ENCODE data around the gene MSH3.
"Not testable (repeated sequence)": the region's sequence is repeated elsewhere in the genome, so short reads cannot be mapped to it uniquely, and the experiment has no call there.

MSH3 gene

DNA sequence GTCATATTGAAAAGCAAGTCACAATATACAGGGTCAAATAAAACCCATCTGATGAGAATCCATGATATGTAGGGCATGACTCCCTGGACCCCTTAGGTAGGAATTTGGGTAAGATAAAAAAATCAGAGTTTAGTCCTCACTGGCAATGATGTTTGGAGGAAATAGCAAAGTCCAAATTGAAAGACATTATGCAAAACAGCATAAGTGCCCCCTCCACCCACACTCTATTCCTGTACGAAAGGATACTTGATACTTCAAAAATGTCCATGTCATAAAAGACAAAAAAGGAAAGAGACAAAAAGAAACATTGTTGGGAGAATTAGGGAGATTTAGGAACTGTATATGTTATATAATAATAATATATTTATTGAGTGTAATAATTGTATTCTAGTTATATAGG is 209.7 kb downstream of the MSH3 start:
- DNase-seq, result no peak

DNA sequence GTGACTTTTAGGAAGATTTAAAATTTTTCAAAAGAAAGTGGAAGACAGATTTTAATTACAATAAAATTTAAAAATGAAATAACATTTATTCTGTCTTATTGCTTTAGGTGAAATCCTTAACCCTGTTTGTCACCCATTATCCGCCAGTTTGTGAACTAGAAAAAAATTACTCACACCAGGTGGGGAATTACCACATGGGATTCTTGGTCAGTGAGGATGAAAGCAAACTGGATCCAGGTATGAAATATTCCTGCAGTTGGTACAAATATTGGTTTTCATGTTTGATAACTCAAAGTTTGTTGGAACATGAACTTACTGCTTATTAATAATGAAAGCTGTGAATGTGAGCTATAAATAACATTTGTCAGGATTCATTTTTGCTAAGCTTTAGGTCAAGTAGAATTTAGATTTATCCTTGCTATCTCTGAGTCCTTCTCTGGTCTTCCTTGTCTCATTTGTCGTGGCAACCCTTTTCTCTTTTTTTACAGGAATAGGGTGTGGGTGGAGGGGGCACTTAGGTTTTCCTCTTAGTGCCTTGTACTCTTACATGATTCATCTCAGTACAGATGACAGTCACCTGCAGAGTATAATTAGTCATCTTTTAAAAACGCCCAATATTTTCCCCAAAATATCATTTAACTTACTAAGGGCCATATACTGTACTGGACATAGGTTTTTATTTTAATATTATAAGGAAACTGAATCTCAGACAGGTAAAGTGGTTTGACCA is 210.4 kb downstream of the MSH3 start:
- no peak for DNase-seq

DNA sequence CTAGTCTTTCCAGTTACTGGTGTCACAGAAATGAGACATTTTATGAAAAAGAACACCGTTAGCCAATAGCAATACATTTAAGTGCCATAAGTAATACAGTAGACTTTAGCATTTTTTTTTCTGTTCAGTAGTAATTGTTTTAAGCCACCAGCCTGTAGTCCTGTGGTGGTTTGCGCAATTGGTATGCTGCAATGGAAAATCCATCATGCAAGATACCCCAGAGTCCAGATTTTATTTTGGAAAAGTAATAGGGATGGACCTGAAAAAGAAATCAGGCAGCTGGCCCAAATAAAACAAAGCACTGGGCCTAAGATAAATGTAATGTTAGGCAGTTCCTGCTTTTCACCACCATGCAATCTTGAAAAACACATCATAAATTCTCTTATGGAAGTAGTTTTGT is 211.1 kb downstream of the MSH3 start:
- DNase-seq, result no peak

DNA sequence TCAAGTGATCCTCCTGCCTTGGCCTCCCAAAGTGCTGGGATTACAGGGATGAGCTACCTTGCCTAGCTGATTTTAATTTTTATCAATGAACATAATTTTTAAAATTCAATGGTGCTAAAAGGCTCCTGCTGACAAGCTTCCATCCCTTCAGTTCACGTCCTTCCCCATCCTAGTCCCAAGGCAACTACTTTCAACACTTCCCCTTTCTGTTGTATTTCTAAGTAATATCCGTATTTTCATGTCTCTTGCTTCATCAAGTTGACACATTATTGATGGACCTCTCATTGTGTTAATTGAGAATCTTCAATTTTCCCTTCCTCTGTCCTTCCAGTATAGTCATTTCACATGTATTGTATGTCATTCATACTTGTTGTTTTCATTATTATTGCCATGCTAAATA is 211.9 kb downstream of the MSH3 start:
- DNase-seq, result no peak

- DNase-seq, result no peak
Measured at GRCh38 chr5:80867233-80867632, 212.8 kb downstream of the MSH3 start.

GRCh38 chr5:80870442-80870841 is 216.0 kb downstream of the MSH3 start:
- no peak for DNase-seq

DNA sequence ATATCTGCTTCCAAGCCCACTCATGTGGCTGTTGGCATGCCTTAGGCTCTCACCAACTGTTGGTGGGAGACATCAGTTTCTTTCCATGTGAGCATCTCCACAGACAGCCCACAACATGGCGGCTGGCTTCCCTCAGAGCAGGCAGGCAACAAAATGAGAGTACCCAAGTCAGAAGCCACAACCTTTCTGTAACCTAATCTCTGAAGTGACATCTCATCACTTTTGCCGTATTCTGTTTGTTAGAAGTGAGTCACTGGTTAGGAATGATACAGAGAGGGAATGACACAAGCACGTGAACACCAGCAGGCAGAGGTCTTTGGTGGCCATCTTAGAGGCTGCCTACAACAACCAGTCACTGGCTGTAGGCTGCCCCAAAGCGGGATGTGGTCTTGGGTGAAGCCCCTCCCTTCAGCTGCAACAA is 217.1 kb downstream of the MSH3 start:
- DNase-seq, result no peak

DNA sequence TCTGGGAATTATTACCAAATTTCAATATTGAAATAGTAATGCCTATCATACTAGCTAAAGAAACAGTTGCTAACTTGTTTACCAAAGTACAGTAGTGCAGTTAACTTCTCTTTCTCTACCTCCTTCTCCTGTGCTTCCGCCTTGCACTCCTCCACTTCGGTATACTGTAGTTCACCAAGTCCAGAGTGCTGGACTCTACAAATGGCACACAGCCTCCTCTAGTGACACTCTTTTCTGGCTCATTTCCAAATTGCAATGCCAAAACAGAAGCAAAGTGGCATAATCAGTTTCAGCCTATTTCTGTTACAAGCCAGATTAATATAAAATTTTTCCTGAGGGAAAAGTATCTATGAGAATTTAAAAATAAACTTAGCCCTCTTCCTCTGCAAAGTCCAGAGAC is 219.7 kb downstream of the MSH3 start:
- no peak for DNase-seq

DNA sequence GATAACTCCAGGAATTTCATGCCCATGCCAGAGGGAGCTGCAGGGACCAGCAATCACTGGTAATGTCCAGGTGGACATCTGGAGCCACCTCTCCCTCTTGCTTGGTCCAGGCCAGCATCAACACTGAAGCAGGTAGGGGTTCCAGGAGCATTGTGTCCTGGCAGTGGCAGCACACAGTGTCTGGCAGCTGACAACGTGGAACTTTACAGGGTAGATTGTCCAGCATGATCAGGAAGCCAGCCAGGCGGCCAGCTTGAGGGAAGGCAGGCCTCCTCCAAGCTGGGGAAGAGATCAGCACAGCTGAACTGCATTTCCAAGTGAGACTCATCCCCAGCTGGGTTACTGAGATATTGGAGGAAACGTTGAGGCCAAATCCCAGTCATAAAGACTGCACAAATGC is 223.1 kb downstream of the MSH3 start:
- no peak for DNase-seq

GRCh38 chr5:80881726-80882125 is 227.3 kb downstream of the MSH3 start:
- DNase-seq, result no peak

- DNase-seq, result not testable (repeated sequence)
Measured at GRCh38 chr5:80883390-80883789, 228.9 kb downstream of the MSH3 start.

DNA sequence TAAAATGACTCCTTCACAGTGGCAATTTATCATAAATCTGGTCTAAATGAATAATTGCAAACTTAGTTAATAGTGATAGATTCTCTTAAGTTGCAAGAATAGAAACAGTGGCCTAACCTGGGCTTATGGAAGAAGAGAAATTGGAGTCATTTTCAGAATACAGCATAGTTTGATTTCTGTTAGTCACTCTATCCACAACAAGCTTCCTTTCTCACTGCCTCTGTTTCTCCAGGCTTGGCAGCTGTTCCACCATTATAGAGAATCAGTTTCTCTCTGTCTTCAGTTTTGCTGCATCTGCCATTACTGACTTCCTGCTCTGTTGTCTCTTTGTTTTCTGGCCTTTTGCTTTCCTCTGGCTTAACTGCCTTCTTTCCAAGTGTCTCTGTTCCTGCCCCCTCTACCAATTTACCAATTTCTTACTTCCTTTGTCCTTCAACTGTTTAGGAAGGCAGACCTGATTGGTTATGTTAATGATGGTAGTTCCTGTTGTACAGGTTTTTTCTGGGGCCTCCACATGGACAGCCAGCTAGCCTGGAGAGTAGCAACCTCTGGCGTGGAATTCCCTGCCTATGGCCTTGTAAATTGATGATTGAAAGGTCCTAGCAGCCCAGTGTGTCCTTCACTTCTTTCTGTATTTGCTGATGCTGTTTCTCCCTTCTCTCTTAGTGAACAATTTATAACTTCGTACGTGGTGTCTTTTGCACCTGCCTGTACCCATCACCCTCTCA is 229.8 kb downstream of the MSH3 start:
- DNase-seq, result no peak

DNA sequence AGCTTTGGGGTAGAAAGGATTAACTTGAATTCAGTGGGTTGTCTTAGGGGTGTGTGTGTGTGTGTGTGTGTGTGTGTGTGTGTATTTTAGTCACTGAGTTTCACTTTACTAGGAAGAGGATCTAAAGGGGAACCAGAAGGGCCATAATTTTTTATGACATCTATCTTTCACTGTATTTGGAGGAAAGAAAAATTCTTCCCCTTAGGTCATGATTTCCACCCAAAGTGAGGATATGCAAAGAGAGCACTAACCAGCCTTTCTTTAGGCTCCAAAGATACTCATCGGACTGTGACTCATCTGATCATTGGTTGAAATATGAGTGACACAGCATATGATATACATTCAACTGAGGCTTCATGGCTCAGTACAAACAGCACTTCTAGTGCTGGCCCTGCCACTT is 230.5 kb downstream of the MSH3 start:
- no peak for DNase-seq

- DNase-seq, result no peak
Measured at GRCh38 chr5:80885396-80886000, 231.0 kb downstream of the MSH3 start.

GRCh38 chr5:80894083-80894482 is 239.6 kb downstream of the MSH3 start:
- DNase-seq, result no peak

- DNase-seq, result no peak
Measured at GRCh38 chr5:80895523-80895922, 241.1 kb downstream of the MSH3 start.

DNA sequence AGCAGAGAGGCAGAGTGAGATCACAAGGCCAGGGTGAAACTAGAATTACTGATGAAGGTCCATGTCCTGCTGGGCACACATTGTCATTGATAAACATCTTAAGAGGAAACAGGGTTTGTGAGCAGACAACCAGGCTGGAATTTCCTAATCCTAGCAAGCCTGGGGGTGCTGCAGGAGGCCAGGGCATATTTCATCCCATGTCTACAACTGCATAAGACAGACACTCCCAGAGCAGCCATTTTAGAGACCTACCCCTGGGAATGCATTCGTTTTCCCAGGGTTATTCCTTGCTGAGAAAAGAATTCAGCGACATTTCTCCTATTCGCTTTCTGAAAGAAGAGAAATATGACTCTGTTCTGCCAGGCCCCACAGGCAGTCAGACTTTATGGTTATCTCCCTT is 248.2 kb downstream of the MSH3 start:
- DNase-seq, result not testable (repeated sequence)

DNA sequence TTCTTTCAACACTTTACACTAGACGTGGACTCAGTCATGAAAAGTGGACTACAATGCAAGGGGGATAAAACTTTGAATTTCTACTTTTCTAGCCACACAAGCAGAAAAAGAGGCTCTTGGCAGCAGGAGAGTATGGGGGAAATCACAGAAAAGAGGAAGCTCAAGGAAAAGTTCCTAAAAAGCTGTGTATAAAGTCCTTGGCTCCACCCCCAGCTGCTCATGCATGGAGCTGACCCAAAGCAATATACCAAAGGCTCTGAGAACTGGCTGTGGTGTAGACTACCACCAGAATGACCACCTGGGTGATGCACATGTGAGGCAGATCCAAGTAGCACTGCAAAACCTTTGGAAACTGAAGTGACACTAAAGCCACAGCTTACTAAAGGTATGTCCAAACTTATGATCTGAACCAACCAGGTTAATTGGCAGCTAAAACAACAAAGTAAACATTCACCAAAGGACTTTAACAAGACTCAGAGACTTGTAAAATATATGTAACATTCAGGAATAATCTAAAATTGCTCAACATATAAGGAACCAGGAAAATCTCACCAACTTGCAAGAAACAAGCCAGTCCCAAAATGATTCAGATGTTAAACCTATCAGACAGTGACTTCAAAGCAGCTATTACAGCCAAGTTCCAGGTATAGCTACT is 250.2 kb downstream of the MSH3 start:
- no peak for DNase-seq

DNA sequence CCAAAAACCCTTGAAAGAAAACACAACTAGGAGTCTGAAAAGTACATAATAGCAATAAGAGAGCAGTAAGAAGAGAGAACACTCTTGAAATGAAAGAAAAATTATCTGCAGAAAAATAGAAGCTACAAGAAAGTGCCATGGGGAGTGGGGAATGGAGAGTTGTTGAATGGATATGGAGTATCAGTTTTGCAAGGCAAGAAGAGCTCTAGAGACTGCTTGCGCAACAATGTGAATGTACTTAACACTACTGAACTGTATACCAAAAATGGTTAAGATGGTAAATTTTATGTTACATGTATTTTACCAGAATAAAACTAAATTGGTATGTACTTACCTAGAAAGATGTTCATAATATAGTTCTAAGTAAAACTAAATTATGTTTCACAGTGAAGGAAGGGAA is 251.0 kb downstream of the MSH3 start:
- DNase-seq, result no peak

DNA sequence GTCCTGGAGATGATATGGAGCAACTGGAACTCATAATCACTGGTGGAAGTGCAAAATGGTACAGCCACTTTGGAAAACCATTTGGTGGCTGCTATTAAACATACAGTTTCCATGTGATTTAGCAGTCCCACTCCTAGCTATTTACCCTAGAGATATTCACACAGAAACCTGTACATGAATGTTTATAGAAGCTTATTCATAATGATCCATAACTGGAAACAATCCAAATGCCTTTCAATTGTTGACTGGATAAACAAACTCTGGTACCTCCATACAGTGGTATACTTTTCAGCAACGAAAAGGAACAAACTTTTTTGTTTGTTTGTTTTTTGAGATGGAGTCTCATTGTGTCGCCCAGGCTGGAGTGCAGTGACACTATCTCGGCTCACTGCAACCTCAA is 258.0 kb downstream of the MSH3 start:
- DNase-seq, result no peak

DNA sequence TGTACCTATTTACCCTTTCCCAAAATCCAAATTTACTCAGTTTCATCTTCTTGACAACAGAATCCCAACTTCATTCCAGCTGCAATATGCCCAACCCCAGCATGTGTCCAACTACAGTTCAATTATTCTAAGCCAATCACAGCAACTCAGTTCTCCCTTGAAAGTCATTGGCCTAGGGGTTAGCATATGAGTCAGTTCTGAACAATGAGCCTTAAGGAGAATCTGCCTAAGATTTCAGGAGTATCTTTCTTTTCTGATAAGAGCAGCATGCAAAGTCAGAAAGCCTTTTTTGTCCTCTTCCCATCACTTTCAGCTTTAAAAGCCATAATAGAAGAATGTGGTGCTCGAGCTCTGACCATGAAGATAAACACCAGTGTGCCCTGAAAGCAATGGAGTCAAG is 261.3 kb downstream of the MSH3 start:
- no peak for DNase-seq

- no peak for DNase-seq
Measured at GRCh38 chr5:80916676-80917075, 262.2 kb downstream of the MSH3 start.

GRCh38 chr5:80917631-80918030 is 263.2 kb downstream of the MSH3 start:
- DNase-seq, result no peak

Data from CD4-positive, alpha-beta T cell treated with Interleukin-4 for 1 hour (primary cell).